Measurements from ENCODE around the gene ZNF562.
"Not testable (repeated sequence)": the region's sequence is repeated elsewhere in the genome, so short reads cannot be mapped to it uniquely, and the experiment has no call there.

The ZNF562 gene

GRCh38 chr19:9674663-9675357, at the start of gene ZNF562:
Gene ZNF562, minus strand, starts transcription at chr19:9675100. Its CDS starts 14,356 bp downstream, at chr19:9660744.
- DNase-seq, result peak; percentile 94

GRCh38 chr19:9724157-9724556, 49.3 kb upstream of the ZNF562 start:
- DNase-seq, result no peak

GRCh38 chr19:9721861-9722260, 47.0 kb upstream of the ZNF562 start:
- no peak for DNase-seq

DNA sequence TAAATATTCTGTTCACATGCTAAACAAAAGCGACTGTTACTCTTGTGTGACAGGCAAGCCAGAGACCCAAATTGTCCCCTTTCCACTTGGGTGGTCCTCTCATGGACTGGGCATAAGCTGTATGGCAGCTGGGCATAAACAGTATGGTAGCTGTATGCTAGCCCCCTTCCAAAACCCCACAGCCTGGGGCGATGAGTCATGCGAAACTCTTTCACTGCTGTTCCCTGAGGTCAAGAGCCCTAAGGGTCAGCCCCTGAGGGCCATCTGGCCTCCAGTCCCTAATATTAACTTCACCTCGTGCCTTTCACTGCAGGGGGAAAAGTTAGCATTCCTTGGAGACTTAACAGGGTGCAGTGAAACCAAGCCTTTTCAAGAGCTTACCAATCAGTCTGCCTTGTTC, 45.6 kb upstream of the ZNF562 start:
- no peak for DNase-seq

GRCh38 chr19:9711815-9712214, 36.9 kb upstream of the ZNF562 start:
- no peak for DNase-seq

- DNase-seq, result no peak
Observed at GRCh38 chr19:9709305-9709704, 34.4 kb upstream of the ZNF562 start.

- DNase-seq, result no peak
Observed at GRCh38 chr19:9705836-9706235, 30.9 kb upstream of the ZNF562 start.

DNA sequence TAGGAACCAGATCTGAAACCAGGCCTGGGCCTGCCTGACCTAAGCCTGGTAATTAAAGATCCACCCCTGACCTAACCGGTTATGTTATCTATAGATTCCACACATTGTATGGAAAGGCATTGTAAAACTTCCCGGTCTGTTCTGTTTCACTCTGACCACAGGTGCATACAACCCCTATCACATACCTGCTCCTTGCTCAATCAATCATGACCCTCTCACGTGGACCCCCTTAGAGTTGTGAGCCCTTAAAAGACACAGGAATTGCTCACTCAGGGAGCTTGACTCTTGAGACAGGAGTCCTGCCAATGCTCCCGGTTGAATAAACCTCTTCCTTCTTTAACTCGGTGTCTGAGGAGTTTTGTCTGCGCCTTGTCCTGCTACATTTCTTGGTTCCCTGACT, 27.3 kb upstream of the ZNF562 start:
- DNase-seq, result no peak

GRCh38 chr19:9700229-9700981, 25.5 kb upstream of the ZNF562 start:
- DNase-seq, result no peak

GRCh38 chr19:9690301-9690700, 15.4 kb upstream of the ZNF562 start:
- DNase-seq, result not testable (repeated sequence)

- DNase-seq, result not testable (repeated sequence)
Observed at GRCh38 chr19:9679996-9680395, 5.1 kb upstream of the ZNF562 start.

GRCh38 chr19:9675358-9675901, 530 bp upstream of the ZNF562 start:
- DNase-seq, result not testable (repeated sequence)

- peak; percentile 80 for DNase-seq
Observed at GRCh38 chr19:9673912-9674662, 813 bp downstream of the ZNF562 start.

DNA sequence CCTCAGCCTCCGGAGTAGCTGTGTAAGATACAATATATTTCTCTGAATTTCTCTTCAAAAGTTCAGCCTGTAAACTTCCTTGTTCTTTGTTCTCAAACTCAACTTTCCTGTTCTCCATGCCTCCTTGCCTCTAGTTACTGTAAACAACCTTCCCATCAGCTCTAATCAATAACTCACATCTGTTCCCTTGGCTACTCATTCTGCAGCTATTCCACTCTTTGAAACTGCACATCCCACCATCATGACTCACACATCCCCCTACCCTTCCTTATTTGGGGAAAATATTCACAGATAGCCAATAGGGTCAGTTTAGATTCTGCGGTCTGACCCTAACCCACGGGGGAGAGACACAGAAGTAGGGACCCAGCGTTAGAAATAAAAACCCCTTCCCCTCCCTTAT, 2.0 kb downstream of the ZNF562 start:
- no peak for DNase-seq

- no peak for DNase-seq
Observed at GRCh38 chr19:9671655-9672054, 3.2 kb downstream of the ZNF562 start.

DNA sequence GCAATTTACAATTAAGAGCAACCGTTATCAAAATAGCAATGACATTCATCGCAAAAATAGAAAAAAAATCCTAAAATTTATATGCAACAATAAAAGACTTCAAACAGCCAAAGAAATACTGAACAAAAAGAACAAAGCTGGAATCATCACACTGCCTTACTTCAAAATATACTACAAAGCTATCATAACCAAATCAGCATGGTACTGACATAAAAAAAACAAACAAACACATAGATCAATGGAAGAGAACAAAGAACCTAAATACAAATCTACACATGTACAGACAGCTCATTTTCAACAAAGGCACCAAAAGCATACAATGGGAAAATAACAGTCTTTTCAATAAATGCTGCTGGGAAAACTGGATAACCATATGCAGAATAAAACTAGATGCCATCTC, 6.4 kb downstream of the ZNF562 start:
- DNase-seq, result no peak

- no peak for DNase-seq
Observed at GRCh38 chr19:9667898-9668297, 7.0 kb downstream of the ZNF562 start.

- DNase-seq, result no peak
Observed at GRCh38 chr19:9658769-9659168, 16.1 kb downstream of the ZNF562 start.

- DNase-seq, result not testable (repeated sequence)
Observed at GRCh38 chr19:9653066-9653555, 21.8 kb downstream of the ZNF562 start.

DNA sequence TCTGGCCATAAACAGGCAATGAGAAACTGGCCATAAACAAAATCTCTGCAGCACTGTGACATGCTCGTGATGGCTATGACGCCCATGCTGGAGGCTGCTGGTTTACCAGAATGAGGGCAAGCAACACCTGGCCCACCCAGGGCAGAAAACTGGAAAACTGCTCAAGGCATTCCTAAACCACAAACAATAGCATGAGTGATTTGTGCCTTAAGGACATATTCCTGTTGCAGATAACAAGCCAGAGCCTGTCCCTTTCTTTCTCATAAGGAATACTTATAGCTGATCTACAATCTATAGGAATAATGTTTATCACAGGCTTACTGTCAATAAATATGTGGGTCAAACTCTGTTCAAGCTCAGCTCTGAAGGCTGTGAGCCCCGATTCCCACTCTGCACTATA, 23.4 kb downstream of the ZNF562 start:
- not testable (repeated sequence) for DNase-seq

DNA sequence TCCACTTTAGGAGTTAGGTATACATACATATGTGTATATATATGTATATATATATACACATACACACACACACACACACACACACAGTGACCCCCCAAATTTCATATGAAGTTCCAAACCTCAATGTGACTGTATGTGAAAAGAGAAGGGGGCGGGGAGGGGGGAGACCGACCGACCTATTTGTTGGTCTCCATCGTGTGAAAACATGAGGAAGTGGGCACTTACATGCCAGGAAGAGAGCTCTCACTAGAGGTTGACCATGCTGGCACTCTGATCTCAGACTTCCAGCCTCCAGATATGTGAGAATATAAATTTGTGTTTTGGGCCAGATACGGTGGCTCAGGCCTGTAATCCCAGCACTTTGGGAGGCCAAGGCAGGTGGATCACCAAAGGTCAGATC, 24.6 kb downstream of the ZNF562 start:
- no peak for DNase-seq

GRCh38 chr19:9645472-9645871, 29.4 kb downstream of the ZNF562 start:
- DNase-seq, result no peak

DNA sequence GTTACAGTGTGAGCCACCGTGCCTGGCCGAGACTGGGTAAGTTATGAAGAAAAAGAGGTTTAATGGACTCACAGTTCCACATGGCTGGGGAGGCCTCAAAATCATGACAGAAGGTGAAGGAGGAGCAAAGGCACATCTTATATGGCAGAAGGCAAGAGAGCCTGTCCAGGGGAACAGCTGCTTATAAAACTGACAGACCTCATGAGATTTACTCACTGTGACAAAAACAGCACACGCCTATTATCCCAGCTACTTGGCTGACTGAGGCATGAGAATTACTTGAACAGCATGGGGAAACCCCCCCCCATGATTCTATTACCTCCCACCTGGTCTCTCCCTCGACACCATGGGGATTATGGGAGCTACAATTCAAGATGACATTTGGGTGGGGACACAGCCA, 30.4 kb downstream of the ZNF562 start:
- no peak for DNase-seq

All from activated CD8-positive, alpha-beta memory T cell treated with anti-CD3 and anti-CD28 coated beads for 24 hours (primary cell).